GM19455 (cell line): ENCODE results near the gene ENO1.
"Not testable (repeated sequence)": the region's sequence is repeated elsewhere in the genome, so short reads cannot be mapped to it uniquely, and the experiment has no call there.

Experiments used
- ATAC-seq: cut with Tn5 transposase; IDR thresholded peaks from one replicate; pipeline ENCODE4 v1.9.1; 2021; ENCODE audit not compliant: unreplicated experiment

The ENO1 gene

DNA sequence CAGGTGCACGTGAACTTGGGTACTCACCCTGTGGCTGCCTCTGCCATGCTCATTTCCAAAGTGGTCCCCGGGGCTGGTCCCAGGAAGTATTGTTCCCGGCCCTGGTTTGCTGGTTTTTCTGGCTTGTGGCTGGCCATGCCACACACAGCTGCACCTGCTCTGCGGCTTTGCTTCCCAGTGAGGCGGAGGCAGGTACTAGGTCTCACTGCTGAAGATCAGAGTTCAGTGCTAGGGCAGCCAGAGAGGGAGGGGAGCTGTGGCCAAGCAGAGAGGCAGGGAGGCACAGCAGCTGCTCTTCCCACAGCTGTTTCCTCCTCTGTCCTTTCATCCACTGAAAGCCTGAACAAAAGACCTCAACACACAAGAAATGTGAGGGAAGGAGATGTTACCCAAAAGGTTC, 30.5 kb downstream of the ENO1 start:
- ATAC-seq: no peak

DNA sequence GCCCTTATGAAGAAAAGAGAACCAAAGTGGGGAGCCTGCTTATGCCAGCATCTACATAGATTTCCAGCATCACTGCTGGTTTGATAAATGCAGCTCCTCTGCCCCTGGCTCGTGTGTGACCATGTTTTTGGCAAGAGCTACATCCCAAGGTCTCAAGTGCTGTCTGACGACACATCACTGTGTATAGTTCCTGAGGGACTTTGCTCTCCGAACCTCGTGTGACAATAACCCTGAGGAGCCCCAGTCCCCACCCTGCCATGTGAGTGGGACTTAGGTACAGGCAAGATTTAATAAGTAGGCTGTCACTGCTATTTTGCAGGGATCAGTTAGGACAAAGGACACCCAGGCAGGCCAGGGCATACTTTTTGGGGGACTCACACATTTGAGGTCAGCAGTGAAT, 32.2 kb downstream of the ENO1 start:
- no peak for ATAC-seq

DNA sequence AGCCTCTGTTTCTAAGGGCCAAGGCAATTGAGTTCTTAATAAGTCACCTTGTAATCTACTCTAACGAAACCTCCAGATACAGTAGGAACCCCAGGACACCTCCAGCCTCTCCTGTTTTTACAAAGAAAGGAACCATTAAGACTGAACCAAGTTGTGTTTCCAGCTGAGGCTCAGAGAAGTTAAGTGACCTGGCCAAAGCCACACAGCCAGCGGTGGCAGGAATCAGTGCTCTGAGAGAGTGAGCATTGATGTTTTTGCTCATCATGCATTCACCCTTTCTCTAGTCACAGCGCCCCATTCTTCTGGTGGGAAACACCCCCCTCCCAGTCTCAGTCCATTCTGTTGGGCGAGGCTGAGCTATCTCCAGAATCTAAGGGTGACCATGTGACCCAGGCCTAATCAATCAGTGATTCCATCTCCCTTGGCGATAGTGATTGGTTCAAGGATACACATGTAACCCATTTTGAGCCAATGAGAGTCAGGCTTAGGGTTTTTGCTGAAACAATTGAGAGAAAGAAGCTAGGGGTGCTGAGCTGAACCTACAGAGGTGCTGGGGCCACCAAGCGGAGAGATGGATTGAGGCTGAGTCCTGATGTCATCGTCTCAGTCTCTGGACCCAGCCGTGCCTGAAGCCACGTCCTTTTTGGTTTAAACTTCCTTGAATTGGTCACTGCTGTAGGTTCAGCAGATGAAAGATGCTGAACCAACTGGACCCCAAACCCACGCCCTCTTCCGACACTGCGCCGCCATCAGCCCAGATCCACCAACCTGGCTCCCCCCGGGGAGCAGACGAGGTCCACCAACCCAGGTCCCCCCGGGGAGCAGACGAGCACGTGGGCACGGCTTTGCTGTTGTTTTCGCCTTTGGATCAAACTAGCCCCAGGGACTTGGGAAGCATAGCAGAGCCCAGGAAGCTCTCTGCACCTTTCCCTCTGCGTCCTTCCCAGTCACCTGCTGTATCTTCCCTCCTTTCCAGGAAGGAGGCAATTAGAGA, 33.1 kb downstream of the ENO1 start:
- ATAC-seq: no peak

DNA sequence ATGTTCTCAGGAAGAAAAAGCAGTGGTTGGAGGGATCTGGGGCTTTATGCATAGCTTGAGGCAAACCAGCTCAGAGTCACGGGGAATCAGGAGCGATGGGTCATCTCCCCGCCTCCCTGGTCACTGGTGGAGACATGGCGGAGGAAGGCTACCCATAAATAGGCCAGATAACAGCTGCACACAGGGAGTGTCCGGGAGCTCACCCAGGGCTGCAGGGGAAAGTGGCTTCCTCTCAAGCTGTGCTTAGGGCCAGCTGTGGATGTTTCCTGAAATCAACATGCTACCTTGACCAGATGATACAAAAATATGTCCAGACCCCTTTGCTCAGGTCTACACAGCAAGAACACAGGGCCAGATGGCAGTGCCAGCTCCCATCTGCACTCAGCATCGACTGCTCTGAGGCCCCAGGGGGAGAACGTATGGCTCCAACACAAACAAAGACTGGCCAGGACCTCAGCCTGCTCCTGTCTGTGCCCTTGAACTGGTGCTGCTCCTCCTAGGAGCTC, 33.9 kb downstream of the ENO1 start:
- ATAC-seq: no peak

DNA sequence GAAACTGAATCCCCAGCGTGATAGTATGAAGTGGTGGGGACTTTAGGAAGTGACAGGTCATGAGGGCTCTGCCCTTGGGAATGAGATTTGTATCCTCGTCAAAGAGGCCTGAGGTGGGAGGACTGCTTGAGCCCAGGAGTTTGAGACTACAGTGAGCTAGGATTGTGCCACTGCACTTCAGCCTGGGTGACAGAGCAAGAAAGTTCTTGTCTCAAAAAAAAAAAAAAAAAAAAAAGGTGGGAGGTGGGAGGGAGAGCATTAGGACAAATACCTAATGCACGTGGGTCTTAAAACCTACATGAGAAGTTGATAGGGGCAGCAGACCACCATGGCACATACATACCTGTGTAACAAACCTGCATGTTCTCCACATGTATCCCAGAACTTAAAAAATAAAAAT, 37.1 kb downstream of the ENO1 start:
- ATAC-seq: no peak

DNA sequence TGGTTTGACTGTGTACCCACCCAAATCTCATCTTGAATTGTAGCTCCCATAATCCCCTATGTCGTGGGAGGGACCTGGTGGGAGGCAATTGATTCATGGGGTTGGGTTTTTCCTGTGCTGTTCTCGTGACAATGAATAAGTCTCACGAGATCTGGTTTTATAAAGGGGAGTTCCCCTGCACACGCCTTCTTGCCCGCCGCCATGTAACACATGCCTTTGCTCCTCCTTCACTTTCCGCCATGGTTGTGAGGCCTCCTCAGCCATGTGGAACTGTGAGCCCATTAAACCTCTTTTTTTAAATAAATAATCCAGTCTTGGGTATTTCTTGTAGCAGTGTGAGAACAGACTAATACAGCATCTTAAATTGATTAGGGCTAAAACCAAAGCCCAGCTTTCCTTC, 38.5 kb downstream of the ENO1 start:
- no peak for ATAC-seq

DNA sequence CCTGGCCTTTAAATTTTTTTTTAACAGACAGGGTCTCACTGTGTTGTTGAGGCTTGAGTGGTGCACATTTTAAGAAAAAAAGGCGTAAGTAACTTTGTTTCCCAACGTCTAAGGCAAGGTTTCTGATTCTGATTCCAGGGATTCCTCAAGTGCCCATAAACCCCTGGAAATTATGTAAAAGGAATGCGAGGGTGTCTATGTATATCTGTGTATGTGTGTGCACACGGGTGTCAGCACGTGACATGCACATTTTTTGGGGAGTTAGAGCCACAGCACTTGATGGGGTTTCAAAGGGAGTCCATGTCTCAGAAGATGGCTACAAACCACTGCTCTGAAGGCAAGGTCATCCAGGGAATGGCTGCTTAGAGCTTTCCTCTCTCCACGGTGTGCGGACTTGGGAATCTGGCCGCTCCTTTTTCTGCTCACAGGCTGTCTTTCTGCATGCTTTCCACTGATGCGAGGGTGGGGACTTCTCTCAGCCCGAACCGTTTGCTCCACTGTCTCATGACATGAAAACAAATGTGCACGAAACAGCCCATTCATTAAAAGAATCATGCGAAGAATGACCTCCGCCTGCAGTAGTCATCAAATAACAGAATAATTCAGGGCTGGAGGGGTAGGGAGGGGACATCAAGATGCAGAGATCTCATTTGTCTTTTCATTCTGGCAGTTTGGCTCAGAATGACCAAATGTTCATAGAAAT, 42.4 kb downstream of the ENO1 start:
- ATAC-seq: no peak

DNA sequence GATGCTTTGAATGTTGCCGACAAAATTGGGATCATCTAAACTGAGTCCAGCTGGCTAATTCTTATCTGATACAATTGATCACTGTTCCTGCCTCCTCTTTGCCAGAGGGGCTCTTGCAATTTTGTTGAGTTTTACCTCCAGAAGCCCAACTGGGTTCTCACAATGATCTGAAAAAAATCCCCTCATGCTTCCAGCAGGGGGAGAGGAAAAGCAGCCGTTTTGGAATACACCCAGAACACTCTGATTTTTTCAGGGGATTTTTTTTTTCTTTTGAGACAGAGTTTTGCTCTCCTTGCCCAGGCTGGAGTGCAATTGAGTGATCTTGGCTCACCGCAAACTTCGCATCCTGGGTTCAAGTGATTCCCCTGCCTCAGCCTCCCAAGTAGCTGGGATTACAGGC, 47.1 kb downstream of the ENO1 start:
- no peak for ATAC-seq

DNA sequence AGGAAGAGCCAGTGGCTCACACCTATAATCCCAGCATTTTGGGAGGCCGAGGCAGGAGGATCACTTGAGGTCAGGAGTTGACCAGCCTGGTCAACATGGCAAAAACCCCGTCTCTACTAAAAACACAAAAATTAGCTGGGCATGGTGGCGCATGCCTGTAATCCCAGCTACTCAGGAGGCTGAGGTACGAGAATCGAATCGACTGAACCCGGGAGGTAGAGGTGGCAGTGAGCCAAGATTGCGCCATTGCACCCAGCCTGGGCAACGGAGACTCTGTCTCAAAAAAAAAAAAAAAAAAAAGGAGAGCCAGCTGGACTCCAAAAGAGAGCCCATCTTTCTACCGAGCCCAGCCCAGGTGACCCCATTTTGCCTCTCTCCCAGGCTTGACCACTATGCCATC, 47.8 kb downstream of the ENO1 start:
- ATAC-seq: not testable (repeated sequence)

DNA sequence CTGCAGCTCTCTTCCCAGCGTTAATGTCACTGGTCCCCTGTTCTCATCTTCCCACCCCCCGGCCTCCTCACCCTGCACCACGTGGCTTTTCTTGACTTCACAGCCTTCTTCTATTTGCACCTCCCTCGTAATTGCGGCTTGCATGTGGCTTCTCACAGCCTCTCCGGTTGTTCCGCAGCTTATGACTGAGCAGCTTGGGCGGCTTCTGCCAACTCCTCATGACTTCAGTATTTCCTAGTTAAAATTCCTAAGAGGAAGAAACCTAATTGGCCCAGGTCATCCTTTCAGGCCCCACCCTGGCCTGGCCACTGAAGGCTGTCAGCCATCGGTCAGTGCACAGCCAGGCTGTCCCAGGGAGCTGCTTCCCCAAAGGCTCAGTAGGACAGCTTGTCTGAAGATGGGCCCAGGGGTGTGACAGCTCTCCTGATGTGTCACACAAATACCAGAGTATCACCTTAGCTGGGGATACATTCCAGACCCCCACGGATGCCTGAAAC, 52.5 kb downstream of the ENO1 start:
- no peak for ATAC-seq

DNA sequence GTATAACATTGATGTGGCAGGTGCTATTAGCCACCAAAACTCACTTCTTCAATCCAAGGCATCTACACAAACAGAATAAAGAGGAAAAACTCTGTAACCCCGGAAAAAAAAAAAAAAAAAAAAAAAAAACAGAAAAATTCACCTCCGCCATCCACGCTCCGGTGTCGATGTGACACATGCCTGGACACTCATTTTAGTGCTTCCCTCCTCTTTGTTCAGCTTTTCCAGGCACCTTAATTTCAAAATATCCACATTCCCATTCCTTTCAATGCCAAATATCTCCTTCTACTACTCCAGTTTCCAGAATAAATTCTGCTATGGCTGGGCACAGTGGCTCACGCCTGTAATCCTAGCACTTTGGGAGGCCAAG, 55.2 kb downstream of the ENO1 start:
- ATAC-seq: no peak

DNA sequence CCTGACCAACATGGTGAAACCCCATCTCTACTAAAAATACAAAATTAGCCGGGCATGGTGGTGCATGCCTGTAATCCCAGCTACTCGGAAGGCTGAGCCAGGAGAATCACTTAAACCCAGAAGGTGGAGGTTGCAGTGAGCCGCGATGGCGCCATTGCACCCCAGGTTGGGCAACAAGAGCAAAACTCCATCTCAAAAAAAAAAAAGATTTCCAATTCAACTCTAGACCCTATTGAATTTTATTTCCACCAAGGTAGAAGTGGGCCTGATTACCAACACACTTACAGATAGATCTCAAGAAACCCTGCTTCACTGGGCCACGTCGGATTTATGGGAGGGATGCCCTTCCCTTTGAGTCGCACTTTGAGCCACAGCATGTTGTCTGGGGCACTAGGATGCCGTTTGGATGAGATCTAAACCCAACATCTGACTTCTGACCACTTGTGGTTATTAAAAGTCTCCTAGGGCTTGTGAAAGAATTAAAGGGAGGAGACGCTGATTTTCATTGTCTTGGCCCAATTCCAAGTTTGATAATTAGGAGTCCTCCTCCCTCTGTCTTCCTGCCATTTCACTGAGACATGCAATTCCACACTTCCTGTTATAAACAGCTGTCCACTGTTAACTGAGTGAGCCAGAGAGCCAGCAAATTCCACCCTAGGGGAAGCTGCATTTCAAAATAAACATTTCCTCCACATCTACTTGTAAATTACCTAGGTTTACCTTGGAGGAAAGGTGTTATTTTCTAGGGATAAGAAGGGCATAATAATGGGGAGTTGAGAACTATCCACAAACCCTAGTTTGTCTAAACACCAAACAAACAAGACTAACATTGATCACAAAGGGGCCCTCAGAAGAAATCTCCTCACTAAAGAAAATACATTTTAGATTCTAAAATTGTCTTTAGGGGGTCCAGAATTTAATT, 55.9 kb downstream of the ENO1 start:
- no peak for ATAC-seq

DNA sequence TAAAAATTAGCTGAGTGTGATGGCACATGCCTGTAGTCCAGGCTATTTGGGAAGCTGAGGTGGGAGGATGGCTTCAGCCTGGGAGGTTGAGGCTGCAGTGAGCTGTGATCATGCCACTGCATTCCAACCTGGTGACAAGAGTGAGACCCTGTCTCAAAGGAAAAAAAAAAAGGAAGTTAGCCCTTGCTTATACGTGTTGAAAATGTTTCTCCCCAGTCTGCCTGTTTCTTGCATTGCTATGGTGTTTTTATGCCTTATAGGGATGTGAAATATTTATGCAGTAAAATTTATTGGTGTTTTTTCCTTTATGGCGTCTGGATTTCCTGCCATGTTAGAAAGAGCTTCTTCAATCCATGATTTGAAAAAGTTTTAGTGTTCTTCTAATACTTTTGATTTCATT, 57.4 kb downstream of the ENO1 start:
- ATAC-seq: no peak

DNA sequence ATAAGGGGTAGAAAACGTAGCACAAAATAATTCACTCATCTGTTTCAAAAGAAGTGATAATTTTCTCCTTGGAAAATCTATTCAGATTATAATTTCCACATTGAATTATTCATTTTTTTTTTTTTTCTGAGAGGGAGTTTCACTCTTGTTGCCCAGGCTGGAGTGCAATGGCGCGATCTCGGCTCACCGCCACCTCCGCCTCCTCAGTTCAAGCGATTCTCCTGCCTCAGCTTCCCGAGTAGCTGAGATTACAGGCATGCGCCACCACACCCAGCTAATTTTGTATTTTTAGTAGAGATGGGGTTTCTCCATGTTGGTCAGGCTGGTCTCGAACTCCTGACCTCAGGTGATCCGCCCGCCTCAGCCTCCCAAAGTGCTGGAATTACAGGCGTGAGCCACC, 59.7 kb downstream of the ENO1 start:
- ATAC-seq: not testable (repeated sequence)

DNA sequence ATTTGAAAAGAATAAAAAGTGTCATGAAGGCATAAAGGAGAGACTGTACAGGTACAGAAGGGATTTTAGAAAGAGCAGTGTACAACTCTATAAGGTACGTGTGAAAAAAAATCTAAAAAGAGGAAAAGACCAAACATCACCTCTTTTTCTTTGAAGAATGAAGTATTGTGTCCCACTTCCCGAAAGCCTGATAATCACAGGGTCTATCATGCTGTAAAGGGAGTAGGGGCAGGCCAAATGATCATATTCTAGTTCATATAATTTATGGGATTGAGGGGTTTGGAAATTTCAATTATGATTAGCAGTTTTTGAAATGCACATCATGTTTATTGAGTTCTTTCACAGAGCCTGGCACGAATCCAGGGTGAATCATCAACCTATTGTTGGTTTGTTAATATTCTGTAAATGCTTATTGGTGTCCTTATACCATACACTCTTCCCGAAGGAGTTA, 60.1 kb downstream of the ENO1 start:
- ATAC-seq: no peak

DNA sequence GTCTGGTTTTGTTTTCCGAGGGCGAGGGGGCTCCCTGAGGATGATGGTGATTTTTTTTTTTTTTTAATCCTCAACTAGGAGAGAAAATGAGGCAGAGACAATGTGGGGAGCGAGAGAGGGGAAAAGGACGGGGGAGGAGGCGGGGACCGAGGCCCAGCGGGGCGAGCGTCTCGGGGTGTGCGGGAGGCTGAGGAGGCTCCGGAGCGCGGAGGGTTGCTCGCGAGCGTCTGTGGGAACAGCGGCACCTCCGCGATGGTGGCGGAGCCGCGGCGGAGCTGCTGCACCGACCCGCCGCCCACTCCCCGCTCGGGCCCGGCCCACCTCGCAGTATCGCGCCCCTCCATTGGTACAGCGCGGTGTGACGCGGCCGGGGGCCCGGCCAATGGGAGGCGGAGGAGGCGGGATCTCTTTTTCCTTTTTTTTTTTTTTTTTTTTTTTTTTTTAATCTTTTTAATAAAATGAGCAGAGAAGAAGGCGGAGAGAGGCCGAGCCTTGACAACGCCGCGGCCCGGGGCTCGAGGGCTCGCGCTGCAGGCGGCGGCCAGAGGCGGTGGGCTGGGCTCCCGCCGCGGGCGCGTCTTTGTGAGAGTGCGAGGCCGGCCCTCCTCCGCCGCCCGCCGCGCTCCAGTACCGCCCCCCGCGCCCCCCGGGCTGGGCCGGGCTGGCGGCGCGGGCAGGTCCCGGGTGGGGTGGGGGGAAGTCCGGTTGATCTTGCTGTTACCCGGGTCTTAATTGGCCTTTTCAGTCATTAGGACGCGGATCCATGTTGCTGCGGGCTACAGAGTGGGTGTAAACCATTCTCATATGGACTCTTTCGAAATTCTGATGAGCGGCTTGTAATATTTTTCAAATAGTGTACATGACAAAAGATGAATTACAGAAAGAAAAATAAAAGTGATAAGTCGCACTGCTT, 60.8 kb downstream of the ENO1 start, which contains the start of gene RERE:
Gene RERE (minus strand): TSS at position 229 of the 913 bp plus-strand sequence.
- peak; percentile 94 for ATAC-seq

DNA sequence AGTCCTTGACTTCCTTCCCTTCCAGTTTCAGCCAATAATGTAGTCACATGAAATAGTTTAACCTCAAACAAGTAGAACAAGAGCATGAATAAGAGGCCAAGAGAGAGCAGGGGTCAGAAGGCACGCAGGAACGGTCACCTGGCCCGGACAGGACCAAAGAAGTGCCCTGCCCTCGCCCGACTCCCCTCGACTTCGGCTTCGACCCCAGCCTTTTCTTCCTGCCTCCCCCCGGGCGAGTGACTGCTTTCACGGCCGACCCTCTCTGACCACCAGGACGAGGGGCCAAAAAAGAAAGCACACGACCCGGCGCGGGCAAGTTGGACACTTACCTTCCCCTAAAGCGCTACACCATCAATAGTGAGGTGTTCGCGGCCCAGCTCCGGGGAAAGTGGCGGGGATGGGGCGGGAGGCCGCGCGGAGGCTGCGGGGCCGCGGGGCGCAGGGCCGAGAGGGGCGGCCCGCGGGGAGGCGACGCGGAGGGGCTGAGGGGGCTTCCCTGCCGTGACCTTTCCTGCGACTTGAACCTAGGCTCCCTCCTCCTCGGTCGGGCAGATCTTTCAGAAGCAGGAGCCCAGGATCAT, 61.6 kb downstream of the ENO1 start:
- peak; percentile 21 for ATAC-seq

DNA sequence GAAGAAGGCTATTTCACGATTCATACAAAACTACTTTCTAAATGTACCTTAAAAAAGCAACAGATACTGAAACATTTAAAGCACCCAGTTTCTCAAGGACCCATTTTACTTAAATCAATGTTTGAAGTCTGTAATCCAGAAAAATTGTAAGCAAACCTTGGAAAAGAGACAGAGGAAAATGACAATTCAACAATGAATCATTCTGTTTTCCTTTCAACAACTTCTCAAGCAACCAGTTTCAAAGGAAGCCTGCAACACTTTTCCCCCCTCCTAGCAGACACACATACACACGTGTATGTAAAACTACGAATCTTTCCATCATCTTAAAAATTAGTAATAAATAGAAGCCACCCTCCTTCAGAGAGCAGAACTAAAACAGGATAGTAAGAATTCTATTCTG, 62.2 kb downstream of the ENO1 start:
- ATAC-seq: no peak

DNA sequence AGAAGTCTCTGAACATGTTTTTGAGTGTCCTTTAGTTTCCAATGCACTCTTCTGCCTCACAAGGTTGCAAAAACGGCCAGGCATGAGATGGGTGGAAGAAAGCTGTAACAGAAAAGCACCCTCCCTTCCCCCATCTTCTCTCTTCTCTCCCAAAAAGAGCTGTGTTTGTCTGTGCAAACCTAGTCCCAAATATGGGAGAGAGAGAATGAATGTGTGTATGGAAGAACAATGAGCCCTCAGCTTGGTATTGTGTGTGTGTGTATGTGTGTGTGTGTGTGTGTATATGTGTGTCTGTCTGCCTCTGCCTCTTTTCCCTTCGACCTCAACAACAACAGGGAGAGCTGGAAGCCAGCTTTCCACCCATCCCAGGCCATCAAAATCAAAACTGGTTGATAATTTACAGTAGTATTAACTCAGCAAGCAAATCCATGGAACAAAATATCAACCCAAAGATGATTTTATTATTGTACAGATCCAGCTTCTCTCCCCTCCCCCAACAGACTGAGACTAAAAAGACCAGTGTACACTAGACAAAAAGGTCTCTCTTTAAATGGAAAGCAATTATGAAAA, 62.8 kb downstream of the ENO1 start:
- no peak for ATAC-seq
